Endothelial cell of umbilical vein (primary cell): Measurements from ENCODE around the gene TAS2R5. TPM values are rescaled to one million over a fixed set of nuclear protein-coding genes. Genes with fewer than 3 reads are reported as not detected.

Experiments used
- BruUV-seq: library from RNA; stranded (reverse); fragments of 400-500 nt; replicated peaks from 2 replicates; lab custom pipeline; 2021; lab: Mats Ljungman, UMichigan
- CTCF ChIA-PET: fragments of 300-600, 350-600 bp; sonication (Branson Sonifier 250); formaldehyde crosslinking; loops from one replicate; lab custom pipeline; 2021; ENCODE audit warnings: antibody characterized with exemption, inconsistent platforms; lab: Charles Lee
- POLR2A ChIA-PET: fragments of 300-600, 350-600 bp; sonication (Branson Sonifier 250); formaldehyde crosslinking; loops from one replicate; lab custom pipeline; 2021; ENCODE audit warnings: antibody characterized with exemption, inconsistent platforms; lab: Charles Lee
- DNase-seq: peaks from one replicate; pipeline ENCODE4 v3.0.0-alpha.2; 2011; ENCODE audit warnings: low read depth, low spot score
- FAIRE-seq: peaks from 2 replicates; lab custom pipeline; 2011; peaks lifted over from hg19 to GRCh38; lab: Jason Lieb, UNC
- H2AFZ ChIP-seq: 2 replicates; pipeline ENCODE4 v1.6.0; 2012; ENCODE audit warnings: low read depth, low read length, control low read depth, inconsistent platforms
- H3K27ac ChIP-seq: 2 replicates; pipeline ENCODE4 v1.5.1; 2011; ENCODE audit warnings: low read depth, mild to moderate bottlenecking, control low read depth, low read length, moderate library complexity; ENCODE audit not compliant: insufficient read depth
- H3K27me3 ChIP-seq, 2 experiments: 2 replicates each; pipeline versions ENCODE4 v1.6.0 to v1.6.1; 2011; ENCODE audit warnings: low read length in 2 of 2, mixed read lengths in 1 of 2; ENCODE audit not compliant: control insufficient read depth in 2 of 2, insufficient read depth in 2 of 2
- H3K36me3 ChIP-seq, 2 experiments: 2 replicates in 1 of 2; 3 replicates in 1 of 2; pipeline ENCODE4 v1.5.1; 2011; ENCODE audit warnings: low read length in 2 of 2, mild to moderate bottlenecking in 1 of 2, moderate library complexity in 1 of 2; ENCODE audit not compliant: control insufficient read depth in 2 of 2, insufficient read depth in 2 of 2; ENCODE audit errors: extremely low read depth in 1 of 2
- H3K4me1 ChIP-seq: 3 replicates; pipeline ENCODE4 v1.5.1; 2011; ENCODE audit warnings: mild to moderate bottlenecking, low read length; ENCODE audit not compliant: control insufficient read depth, insufficient read depth; ENCODE audit errors: extremely low read depth
- H3K4me2 ChIP-seq: 2 replicates; pipeline ENCODE4 v1.6.1; 2011; ENCODE audit warnings: low read length, control low read depth, mixed read lengths; ENCODE audit not compliant: insufficient read depth
- H3K4me3 ChIP-seq, 3 experiments: fragments of 200-600 bp in 1 of 3; sonication (generic), shearing (Covaris generic) in 1 of 3; replicated peaks in 1 of 3; 2 replicates each; pipeline ENCODE4 v1.5.1; 2011 to 2016; ENCODE audit warnings: control low read depth in 3 of 3, low read length in 3 of 3, mild to moderate bottlenecking in 2 of 3, inconsistent platforms in 1 of 3, low read depth in 1 of 3, moderate library complexity in 1 of 3; ENCODE audit not compliant: insufficient read depth in 1 of 3
- H3K79me2 ChIP-seq: 2 replicates; pipeline ENCODE4 v1.6.0; 2012; ENCODE audit warnings: low read length, inconsistent platforms; ENCODE audit not compliant: control insufficient read depth, insufficient read depth
- H3K9ac ChIP-seq: replicated peaks from 2 replicates; pipeline ENCODE3; 2011; ENCODE audit warnings: low read length, control low read depth; ENCODE audit not compliant: insufficient read depth; ENCODE audit errors: extremely low read depth
- H3K9me1 ChIP-seq: replicated peaks from 3 replicates; pipeline ENCODE4 v1.6.0; 2011; ENCODE audit warnings: mild to moderate bottlenecking, low read length; ENCODE audit not compliant: control insufficient read depth, insufficient read depth; ENCODE audit errors: extremely low read depth
- H3K9me3 ChIP-seq: replicated peaks from 2 replicates; pipeline ENCODE4 v1.5.1; 2012; ENCODE audit warnings: low read length, inconsistent platforms; ENCODE audit not compliant: control insufficient read depth, insufficient read depth
- H4K20me1 ChIP-seq: replicated peaks from 2 replicates; pipeline ENCODE3; 2011; ENCODE audit warnings: mild to moderate bottlenecking, low read length; ENCODE audit not compliant: control insufficient read depth, insufficient read depth; ENCODE audit errors: extremely low read depth
- FOS ChIP-seq: IDR thresholded peaks from 2 replicates; pipeline ENCODE4 v1.6.1; 2011; ENCODE audit warnings: mild to moderate bottlenecking, low read length, moderate library complexity, borderline replicate concordance; ENCODE audit not compliant: insufficient read depth
- JUN ChIP-seq: IDR thresholded peaks from 2 replicates; pipeline ENCODE4 v1.6.1; 2011; ENCODE audit warnings: borderline replicate concordance, low read depth; ENCODE audit not compliant: insufficient read length, insufficient read depth
- dilution Hi-C: fragments of 300-500 bp; cut with MboI; formaldehyde crosslinking; loops from one replicate; pipeline ENCODE4 v1.15.0; 2019; ENCODE audit warnings: low sequenced_read_pairs; ENCODE audit not compliant: extremely low pct_ligation_motif_present
- intact Hi-C: fragments of 100-400 bp; cut with micrococcal nuclease; formaldehyde crosslinking; loops from one replicate; pipeline ENCODE4 v1.10.0; 2022
- polyA plus RNA-seq, 4 experiments: library from polyadenylated mRNA; depleted of rRNA in 3 of 4; stranded (reverse) in 3 of 4; unstranded in 1 of 4; fragments of >200 nt; gene quantifications; 2 replicates each; pipeline versions ENCODE4 v1.2.1 to v1.2.3, GENCODE V29; 2011 to 2012; ENCODE audit warnings: missing spikeins in 1 of 4
- total RNA-seq: library from RNA; stranded (reverse); gene quantifications from 2 replicates; pipeline ENCODE4 v1.2.3, GENCODE V29; 2021
- TF ChIP-seq, protein P1 (sequence below), 2 donors: IDR thresholded peaks; 1 replicate in 1 of 2; 2 replicates in 1 of 2; pipeline ENCODE4 v1.5.1; 2011; ENCODE audit warnings: low read length in 2 of 2, mild to moderate bottlenecking in 2 of 2, moderate library complexity in 2 of 2, control low read depth in 1 of 2, inconsistent platforms in 1 of 2, low read depth in 1 of 2; ENCODE audit not compliant: insufficient read depth in 1 of 2; ENCODE audit errors: extremely low read depth in 1 of 2

Gene TAS2R5
- total and polyA plus RNA-seq, 2 donors (not counting 3 experiments of a cell fraction or from before 2014, with no cell fraction given), result 1.6 to 2.0 TPM

DNA sequence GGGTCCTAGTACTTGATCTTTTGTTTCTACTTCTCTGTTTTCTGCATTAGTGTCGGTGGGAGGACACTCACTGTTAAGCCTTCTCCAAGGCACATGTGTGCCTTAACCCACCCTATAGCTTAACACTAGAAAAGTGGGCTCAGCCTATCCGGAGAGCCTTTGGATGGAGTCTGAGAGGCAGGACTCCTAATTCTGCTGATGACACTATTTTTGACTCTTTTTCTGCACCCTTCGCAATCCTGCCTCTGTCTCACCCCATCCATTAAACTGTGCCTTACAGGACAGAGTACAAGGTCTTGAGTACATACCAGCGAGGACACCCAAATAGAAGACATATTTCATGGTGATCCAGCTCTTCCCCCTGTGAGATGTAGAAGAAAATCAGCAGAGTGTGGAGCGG, 50.7 kb downstream of the TAS2R5 start:
- intact Hi-C loops (no loop called here), dilution Hi-C loops (no loop called here)
- CTCF ChIA-PET, result no interaction called here
- no peaks in the 10 kb centered on the region for H4K20me1 ChIP-seq
- H3K4me1 ChIP-seq, result no peaks in the 10 kb centered on the region
- H3K79me2 ChIP-seq, result no peaks in the 10 kb centered on the region
- H3K36me3 ChIP-seq, result no peaks in the 10 kb centered on the region
- POLR2A ChIA-PET, result no interaction called here
- no peaks in the 10 kb centered on the region for H3K27me3 ChIP-seq
- no peak overlapping the region for H3K4me3 ChIP-seq
- H3K9ac ChIP-seq, result no peak overlapping the region
- no peaks in the 10 kb centered on the region for H3K9me3 ChIP-seq
- no TSS peak for BruUV-seq
- DNase-seq (no peak), FAIRE-seq (no peak)
- no peak overlapping the region for H3K27ac ChIP-seq
- H3K9me1 ChIP-seq, result no peaks in the 10 kb centered on the region
- H3K4me2 ChIP-seq, result no peak overlapping the region
- TF ChIP-seq FOS (no peak), JUN (no peak)
- TF ChIP-seq, protein P1, sequence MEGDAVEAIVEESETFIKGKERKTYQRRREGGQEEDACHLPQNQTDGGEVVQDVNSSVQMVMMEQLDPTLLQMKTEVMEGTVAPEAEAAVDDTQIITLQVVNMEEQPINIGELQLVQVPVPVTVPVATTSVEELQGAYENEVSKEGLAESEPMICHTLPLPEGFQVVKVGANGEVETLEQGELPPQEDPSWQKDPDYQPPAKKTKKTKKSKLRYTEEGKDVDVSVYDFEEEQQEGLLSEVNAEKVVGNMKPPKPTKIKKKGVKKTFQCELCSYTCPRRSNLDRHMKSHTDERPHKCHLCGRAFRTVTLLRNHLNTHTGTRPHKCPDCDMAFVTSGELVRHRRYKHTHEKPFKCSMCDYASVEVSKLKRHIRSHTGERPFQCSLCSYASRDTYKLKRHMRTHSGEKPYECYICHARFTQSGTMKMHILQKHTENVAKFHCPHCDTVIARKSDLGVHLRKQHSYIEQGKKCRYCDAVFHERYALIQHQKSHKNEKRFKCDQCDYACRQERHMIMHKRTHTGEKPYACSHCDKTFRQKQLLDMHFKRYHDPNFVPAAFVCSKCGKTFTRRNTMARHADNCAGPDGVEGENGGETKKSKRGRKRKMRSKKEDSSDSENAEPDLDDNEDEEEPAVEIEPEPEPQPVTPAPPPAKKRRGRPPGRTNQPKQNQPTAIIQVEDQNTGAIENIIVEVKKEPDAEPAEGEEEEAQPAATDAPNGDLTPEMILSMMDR (IDR thresholded peaks at IDR 0.05; ENCODE audit: extremely low read depth in 1 of 2, insufficient read depth in 1 of 2, low read depth in 1 of 2, low read length in 2 of 2), result no peak
- H2AFZ ChIP-seq, result no peak overlapping the region

Other genes starting within 250 kb of the TAS2R5 start
- gene AGK, start 238.8 kb upstream of the TAS2R5 start, total RNA-seq, result 33.9 and 34.3 TPM in 2 replicates
- 22.5 and 23.6 TPM in 2 replicates for gene AGK, start 238.8 kb upstream of the TAS2R5 start, polyA plus RNA-seq
- 25.9 and 35.0 TPM in 2 replicates for gene DENND11, start 88.1 kb upstream of the TAS2R5 start, total RNA-seq
- 11.6 and 14.7 TPM in 2 replicates for gene DENND11, start 88.1 kb upstream of the TAS2R5 start, polyA plus RNA-seq
- gene WEE2, start 81.9 kb upstream of the TAS2R5 start, total RNA-seq, result not detected in 2 replicates
- not detected in 2 replicates for gene WEE2, start 81.9 kb upstream of the TAS2R5 start, polyA plus RNA-seq
- gene SSBP1, start 51.9 kb upstream of the TAS2R5 start, total RNA-seq, result 164 and 169 TPM in 2 replicates
- gene SSBP1, start 51.9 kb upstream of the TAS2R5 start, polyA plus RNA-seq, result 60.0 and 77.9 TPM in 2 replicates
- 1.3 and 2.0 TPM in 2 replicates for gene TAS2R3, start 26.1 kb upstream of the TAS2R5 start, total RNA-seq
- gene TAS2R3, start 26.1 kb upstream of the TAS2R5 start, polyA plus RNA-seq, result 0.08 TPM in 2 replicates
- gene TAS2R4, start 13.5 kb upstream of the TAS2R5 start, total RNA-seq, result 0.88 and 1.4 TPM in 2 replicates
- gene TAS2R4, start 13.5 kb upstream of the TAS2R5 start, polyA plus RNA-seq, result 0.18 and 0.30 TPM in 2 replicates
- not detected in 2 replicates for gene PRSS37, start 51.3 kb downstream of the TAS2R5 start, total RNA-seq
- gene PRSS37, start 51.3 kb downstream of the TAS2R5 start, polyA plus RNA-seq, result not detected in 2 replicates
- not detected in 2 replicates for gene OR9A4, start 126.2 kb downstream of the TAS2R5 start, total RNA-seq
- gene OR9A4, start 126.2 kb downstream of the TAS2R5 start, polyA plus RNA-seq, result not detected in 2 replicates
- not detected in 2 replicates for gene CLEC5A, start 156.8 kb downstream of the TAS2R5 start, total RNA-seq
- gene CLEC5A, start 156.8 kb downstream of the TAS2R5 start, polyA plus RNA-seq, result not detected in 2 replicates
- not detected in 2 replicates for gene TAS2R38, start 183.6 kb downstream of the TAS2R5 start, total RNA-seq
- not detected in 2 replicates for gene TAS2R38, start 183.6 kb downstream of the TAS2R5 start, polyA plus RNA-seq
- not detected in 2 replicates for gene MGAM, start 205.7 kb downstream of the TAS2R5 start, total RNA-seq
- not detected in 2 replicates for gene MGAM, start 205.7 kb downstream of the TAS2R5 start, polyA plus RNA-seq